AG10803 (cell line): ENCODE data around the gene OPRD1.

Source experiments
- DNase-seq: peaks from one replicate; pipeline ENCODE4 v3.0.0; 2010; ENCODE audit warnings: low read depth
- H3K4me3 ChIP-seq: 2 replicates; pipeline ENCODE4 v1.5.1; 2011; ENCODE audit warnings: mild to moderate bottlenecking, low read length, control low read depth
- TF ChIP-seq, protein P1 (sequence below): conservative IDR thresholded peaks from 2 replicates; pipeline ENCODE4 v1.5.1; 2011; ENCODE audit warnings: mild to moderate bottlenecking, low read length, control low read depth, inconsistent platforms

Gene OPRD1

DNA sequence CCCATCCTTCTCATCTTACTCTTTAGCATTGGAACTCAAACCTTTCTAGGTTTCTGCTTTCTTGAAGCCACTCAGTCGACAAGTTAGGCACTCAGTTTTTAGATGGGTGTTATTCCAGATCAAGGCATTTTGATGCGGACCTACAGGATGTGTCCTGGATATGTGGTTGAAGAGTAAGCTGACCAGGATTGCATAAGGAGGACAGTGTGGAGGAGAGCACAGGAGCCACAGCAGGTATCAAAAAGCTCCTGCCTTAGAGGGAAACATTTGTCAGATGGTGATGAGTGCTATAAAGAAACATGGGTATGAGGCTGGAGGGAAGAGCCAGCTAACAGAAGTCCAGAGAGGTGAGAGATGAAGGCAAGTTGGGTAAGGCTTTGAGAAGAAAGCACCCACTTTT is 33.9 kb upstream of the OPRD1 start:
- no peak overlapping the region for H3K4me3 ChIP-seq
- TF ChIP-seq, protein P1, sequence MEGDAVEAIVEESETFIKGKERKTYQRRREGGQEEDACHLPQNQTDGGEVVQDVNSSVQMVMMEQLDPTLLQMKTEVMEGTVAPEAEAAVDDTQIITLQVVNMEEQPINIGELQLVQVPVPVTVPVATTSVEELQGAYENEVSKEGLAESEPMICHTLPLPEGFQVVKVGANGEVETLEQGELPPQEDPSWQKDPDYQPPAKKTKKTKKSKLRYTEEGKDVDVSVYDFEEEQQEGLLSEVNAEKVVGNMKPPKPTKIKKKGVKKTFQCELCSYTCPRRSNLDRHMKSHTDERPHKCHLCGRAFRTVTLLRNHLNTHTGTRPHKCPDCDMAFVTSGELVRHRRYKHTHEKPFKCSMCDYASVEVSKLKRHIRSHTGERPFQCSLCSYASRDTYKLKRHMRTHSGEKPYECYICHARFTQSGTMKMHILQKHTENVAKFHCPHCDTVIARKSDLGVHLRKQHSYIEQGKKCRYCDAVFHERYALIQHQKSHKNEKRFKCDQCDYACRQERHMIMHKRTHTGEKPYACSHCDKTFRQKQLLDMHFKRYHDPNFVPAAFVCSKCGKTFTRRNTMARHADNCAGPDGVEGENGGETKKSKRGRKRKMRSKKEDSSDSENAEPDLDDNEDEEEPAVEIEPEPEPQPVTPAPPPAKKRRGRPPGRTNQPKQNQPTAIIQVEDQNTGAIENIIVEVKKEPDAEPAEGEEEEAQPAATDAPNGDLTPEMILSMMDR = no peak
- DNase-seq = no peak

DNA sequence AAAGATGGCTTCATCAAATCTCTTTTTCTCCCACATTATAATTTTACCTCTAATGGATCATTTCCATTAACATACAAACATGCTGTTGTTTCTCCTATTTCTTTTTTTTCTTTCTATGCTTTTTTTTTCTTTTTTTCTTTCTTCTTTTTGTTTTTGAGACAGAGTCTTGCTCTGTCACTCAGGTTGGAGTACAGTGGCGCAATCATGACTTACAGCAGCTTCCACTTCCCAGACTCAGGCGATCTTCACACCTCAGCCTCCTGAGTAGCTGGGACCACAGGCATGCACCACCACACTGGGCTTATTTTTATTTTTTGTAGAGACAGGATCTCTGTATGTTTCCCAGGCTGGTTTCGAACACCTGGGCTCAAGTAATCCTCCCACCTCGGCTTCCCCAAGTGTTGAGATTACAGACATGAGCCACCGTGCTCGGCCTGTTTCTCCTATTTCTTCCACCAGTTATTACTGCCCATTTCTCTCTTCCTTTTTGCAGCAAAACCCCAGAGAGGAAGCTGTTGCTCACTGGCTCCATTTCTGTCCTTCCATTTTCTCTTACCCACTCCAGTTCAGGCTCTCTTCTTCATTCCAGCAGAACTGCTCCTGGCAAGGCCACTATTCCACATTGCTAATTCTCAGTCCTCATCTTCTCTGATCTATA is 32.1 kb upstream of the OPRD1 start:
- H3K4me3 ChIP-seq = no peak overlapping the region
- TF ChIP-seq, protein P1 = no peak
- DNase-seq = no peak

DNA sequence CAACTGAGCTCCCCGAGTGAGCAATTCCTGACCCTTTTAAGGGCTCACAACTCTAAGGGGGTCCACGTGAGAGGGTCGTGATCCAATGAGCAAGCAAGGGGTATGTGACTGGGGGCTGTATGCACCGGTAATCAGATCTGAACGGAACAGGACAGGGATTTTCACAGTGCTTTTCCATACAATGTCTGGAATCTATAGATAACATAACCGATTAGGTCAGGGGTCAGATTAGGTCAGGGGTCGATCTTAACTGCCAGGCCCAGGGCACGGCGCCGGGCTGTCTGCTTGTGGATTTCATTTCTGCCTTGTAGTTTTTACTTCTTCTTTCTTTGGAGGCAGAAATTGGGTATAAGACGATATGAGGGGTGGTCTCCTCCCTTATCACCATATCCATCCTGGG is 30.7 kb upstream of the OPRD1 start:
- TF ChIP-seq, protein P1 = no peak
- H3K4me3 ChIP-seq = no peak overlapping the region

GRCh38 chr1:28782011-28782410 is 30.0 kb upstream of the OPRD1 start:
- DNase-seq = no peak
- TF ChIP-seq, protein P1 = no peak
- no peak overlapping the region for H3K4me3 ChIP-seq

More for the DNA sequence above, 30.7 kb upstream of the OPRD1 start:
- no peak for DNase-seq

GRCh38 chr1:28783363-28783762 is 28.6 kb upstream of the OPRD1 start:
- no peak overlapping the region for H3K4me3 ChIP-seq
- TF ChIP-seq, protein P1 = no peak
- no peak for DNase-seq

GRCh38 chr1:28789412-28789811 is 22.6 kb upstream of the OPRD1 start:
- H3K4me3 ChIP-seq = no peak overlapping the region
- no peak for DNase-seq
- TF ChIP-seq, protein P1 = no peak

- TF ChIP-seq, protein P1 = no peak
- no peak for DNase-seq
- H3K4me3 ChIP-seq = no peak overlapping the region
Measured at GRCh38 chr1:28789816-28790215, 22.2 kb upstream of the OPRD1 start.
